ENCODE results near the gene NXPH3.

- no peak for TF ChIP-seq CTCF (conservative IDR thresholded peaks at IDR 0.05; ENCODE audit: low read length)
- TF ChIP-seq EZH2phosphoT487 (IDR thresholded peaks at IDR 0.05; ENCODE audit: borderline replicate concordance), result no peak
Measured at GRCh38 chr17:49596613-49597244, 21.1 kb downstream of the NXPH3 start.

Data from Loucy (cell line).